GM06990 (cell line): ENCODE measurements around the gene ADISSP.
A peak's percentile ranks its signal among the peaks of the same experiment; 100 is the strongest.

Experiments used
- DNase-seq: peaks from one replicate; pipeline ENCODE4 v3.0.0-alpha.2; 2011; ENCODE audit not compliant: insufficient read length; ENCODE audit errors: extremely low read depth
- H3K27me3 ChIP-seq: replicated peaks from 2 replicates; pipeline ENCODE4 v1.6.0; 2011; ENCODE audit warnings: low read length; ENCODE audit not compliant: control insufficient read depth, insufficient read depth
- H3K36me3 ChIP-seq: 2 replicates; pipeline ENCODE4 v1.5.1; 2011; ENCODE audit warnings: low read length; ENCODE audit not compliant: control insufficient read depth, insufficient read depth
- H3K4me3 ChIP-seq: replicated peaks from 2 replicates; pipeline ENCODE4 v1.5.1; 2011; ENCODE audit warnings: low read depth, mild to moderate bottlenecking, control low read depth, low read length
- TF ChIP-seq, protein P1 (sequence below): IDR thresholded peaks from 2 replicates; pipeline ENCODE4 v1.5.1; 2011; ENCODE audit warnings: low read length, control low read depth, mild to moderate bottlenecking, inconsistent platforms; ENCODE audit not compliant: insufficient read depth, poor library complexity, severe bottlenecking

ADISSP gene

GRCh38 chr20:3749087-3749688 is 18.4 kb downstream of the ADISSP start:
- DNase-seq: no peak
- H3K4me3 ChIP-seq: no peak overlapping the region
- TF ChIP-seq, protein P1, sequence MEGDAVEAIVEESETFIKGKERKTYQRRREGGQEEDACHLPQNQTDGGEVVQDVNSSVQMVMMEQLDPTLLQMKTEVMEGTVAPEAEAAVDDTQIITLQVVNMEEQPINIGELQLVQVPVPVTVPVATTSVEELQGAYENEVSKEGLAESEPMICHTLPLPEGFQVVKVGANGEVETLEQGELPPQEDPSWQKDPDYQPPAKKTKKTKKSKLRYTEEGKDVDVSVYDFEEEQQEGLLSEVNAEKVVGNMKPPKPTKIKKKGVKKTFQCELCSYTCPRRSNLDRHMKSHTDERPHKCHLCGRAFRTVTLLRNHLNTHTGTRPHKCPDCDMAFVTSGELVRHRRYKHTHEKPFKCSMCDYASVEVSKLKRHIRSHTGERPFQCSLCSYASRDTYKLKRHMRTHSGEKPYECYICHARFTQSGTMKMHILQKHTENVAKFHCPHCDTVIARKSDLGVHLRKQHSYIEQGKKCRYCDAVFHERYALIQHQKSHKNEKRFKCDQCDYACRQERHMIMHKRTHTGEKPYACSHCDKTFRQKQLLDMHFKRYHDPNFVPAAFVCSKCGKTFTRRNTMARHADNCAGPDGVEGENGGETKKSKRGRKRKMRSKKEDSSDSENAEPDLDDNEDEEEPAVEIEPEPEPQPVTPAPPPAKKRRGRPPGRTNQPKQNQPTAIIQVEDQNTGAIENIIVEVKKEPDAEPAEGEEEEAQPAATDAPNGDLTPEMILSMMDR: no peak
- no peaks in the 10 kb centered on the region for H3K36me3 ChIP-seq
- no peaks in the 10 kb centered on the region; the same call in 1 of the 2 replicates for H3K27me3 ChIP-seq

DNA sequence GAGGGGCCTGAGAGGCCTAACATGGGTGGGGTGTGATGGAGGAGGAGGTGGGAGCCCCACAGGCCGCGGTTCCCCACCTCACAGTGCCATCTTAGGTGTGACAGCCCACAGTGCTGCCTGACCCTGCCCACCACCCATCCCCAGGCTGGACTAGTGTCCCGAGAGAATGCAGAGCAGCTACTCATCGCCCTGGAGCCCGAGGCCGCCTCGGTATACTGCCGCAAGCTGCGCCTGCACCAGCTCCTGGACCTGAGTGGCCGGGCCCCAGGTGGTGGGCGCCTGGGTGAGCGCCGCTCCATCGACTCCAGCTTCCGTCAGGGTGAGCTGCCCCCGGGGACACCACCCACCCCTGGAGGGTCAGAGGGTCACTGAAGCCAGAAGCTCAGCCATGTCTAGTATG is 19.5 kb downstream of the ADISSP start:
- no peaks in the 10 kb centered on the region for H3K36me3 ChIP-seq
- H3K27me3 ChIP-seq: peaks cover 1% of the 10 kb centered on the region; the same call in 1 of the 2 replicates
- TF ChIP-seq, protein P1: no peak
- no peak overlapping the region for H3K4me3 ChIP-seq
- DNase-seq: no peak

GRCh38 chr20:3747471-3747870 is 20.1 kb downstream of the ADISSP start:
- TF ChIP-seq, protein P1: no peak
- no peak overlapping the region for H3K4me3 ChIP-seq
- DNase-seq: no peak
- no peaks in the 10 kb centered on the region for H3K36me3 ChIP-seq
- peaks cover 1% of the 10 kb centered on the region; the same call in 1 of the 2 replicates for H3K27me3 ChIP-seq

DNA sequence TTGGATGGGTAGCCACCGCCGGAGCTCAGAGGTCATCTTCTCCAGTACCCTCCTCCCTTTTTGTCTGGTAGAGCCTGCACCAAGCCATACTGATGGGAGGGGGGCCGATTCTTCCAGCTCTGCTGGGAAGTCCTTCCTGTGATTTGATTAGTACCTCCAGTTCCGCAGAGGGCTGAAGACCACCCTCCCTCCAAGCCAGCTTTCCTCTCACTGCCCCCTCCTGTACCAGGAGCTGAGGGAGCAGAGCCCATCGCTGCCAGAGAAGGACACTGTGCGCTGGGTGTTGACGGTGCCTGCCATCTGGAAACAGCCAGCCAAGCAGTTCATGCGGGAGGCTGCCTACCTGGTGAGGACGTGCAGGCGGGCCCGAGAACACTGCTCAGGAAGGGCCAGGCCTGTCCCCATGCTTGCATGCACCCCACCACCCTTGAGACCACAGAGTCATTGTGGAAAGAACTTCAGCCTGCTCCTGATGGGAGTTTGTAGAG is 21.8 kb downstream of the ADISSP start:
- no peak overlapping the region for H3K4me3 ChIP-seq
- TF ChIP-seq, protein P1: no peak

DNA sequence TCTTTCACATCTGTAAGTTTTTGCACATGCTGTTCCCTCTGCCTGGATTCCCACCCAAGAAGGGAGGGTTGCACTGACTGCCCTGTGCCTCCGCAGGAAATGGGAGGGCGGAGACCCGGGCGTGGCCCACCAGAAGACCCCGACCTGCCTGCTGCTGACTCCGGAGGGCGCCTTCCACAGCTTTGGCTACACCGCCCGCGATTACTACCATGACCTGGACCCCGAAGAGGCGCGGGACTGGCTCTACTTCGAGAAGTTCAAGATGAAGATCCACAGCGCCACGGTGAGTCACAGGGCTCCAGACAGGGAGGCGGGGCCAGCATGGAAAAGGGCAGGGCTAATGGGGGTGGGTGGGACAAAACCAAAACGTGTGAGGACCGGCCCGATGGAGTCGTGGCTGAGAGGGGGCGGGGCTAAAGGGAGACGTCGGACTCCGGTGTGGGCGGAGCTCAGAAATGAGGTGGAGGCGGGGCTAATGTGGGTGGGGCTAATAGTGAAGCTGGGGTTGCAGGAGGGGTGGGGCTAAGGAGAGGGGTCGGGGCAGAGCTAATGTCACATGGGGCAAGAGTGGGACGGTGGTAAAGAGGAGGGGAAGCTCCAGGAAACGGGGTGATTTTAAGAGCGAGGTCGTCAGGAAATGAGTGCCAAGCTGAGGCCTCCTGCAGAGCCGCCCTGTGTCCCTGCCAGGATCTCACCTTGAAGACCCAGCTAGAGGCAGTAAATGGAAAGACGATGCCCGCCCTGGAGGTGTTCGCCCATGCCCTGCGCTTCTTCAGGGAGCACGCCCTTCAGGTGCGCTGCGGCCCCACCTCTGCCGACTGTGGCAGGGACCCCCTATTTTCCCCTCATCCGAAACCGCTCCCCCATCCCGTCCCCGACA is 22.5 kb downstream of the ADISSP start:
- Histone ChIP-seq H3K36me3 (no peaks in the 10 kb centered on the region), H3K4me3 (no peak overlapping the region), H3K27me3 (peaks cover 1% of the 10 kb centered on the region; the same call in 1 of the 2 replicates)
- DNase-seq: peak; percentile 72
- TF ChIP-seq, protein P1: no peak

More for the DNA sequence above, 21.8 kb downstream of the ADISSP start:
- H3K27me3 ChIP-seq: peaks cover 1% of the 10 kb centered on the region; the same call in 1 of the 2 replicates
- no peaks in the 10 kb centered on the region for H3K36me3 ChIP-seq
- DNase-seq: no peak
